NAMALWA (cell line): ENCODE results near the gene VAMP2.

ENCODE experiments used
- DNase-seq: peaks from one replicate; pipeline ENCODE4 v3.0.0-alpha.2; 2015; ENCODE audit warnings: low spot score

Gene VAMP2

DNA sequence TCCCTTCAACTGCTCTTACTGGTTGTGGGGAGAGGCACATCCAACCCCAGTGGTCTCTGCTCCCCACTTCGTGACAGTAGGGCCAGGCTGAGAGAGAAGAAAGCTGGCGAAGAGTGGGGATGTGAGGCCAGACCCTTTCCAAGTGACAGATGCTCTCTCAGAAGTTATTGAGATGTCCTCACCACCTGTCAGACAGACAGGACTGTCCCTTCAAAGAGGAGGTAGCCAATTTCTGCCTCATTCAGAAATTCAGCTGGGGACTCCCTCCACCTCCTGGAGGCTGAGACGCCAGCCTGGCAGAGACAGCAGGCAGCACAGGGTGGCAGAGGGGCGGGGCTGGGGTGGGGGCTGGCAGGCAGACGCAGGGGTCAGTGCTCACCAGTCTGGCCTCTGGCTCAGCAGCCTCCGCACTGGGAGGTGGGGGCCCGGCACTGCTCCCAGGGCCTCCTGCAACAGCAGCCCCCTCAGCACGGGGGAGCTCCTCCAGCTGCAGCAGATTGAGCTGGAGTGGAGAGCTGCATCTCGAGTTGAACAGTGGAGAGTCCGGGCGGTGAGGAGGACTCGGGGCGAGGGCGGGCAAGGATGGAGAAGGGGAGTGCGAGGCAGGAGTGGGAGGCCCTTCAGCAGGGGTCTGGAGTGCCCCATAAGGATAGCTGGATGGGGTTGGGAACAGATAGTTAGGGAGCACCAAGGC lies 19.7 kb downstream of the VAMP2 start:
- DNase-seq: no peak

DNA sequence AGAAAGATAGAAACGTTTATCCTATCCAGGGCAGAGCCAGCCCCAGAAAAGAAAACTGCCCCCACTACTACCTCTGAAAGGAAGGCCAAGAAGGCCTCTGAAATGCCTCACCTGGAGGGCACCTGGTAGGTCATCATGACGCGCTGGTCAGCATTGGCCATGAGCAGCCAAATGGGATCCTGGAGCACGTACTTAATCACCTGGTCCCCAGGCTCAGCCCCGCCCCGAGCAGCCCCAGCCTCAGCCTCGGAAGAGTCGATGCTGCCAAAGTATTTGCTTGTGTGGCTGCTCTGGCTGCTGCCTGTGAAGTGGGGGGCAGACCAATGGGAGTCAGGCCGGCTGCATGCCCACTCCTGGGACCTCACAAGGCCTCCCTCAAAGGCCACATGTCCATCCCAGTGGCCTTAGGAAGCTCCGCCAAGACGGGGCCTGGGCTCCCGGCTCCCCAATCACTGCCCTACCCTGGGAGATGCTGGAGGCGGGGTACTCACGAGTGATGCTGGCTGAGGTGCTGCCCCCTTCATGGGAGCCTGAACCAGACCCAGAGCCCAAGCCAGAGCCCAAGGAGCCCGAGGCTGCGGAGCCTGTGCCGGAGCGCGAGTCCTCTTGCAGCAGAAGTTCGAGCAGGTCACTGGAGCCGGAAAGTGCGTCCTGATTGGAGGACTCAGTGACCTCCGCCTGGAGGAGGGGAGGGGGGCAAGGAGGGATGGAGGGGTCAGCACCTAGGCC lies 20.4 kb downstream of the VAMP2 start:
- DNase-seq: no peak

DNA sequence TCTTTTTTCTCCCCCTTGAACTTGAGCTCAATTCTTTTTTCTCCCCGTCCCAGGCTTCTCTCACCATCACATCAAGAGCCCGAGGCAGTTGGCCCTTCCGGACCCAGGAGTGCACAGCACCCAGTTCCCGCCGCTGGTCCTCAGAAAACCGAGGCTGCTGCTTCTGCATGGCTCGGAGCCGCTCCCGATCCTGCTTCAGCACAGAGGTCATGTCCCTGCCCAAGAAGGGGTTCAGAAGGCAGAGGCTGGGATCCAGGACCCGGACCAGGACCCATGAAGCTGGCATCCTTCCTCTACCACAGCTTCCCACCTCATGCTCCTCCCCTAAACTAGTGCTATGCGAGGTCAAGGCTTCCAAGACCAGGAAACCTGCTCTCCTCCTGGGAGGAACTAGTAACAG lies 21.0 kb downstream of the VAMP2 start:
- DNase-seq: no peak

DNA sequence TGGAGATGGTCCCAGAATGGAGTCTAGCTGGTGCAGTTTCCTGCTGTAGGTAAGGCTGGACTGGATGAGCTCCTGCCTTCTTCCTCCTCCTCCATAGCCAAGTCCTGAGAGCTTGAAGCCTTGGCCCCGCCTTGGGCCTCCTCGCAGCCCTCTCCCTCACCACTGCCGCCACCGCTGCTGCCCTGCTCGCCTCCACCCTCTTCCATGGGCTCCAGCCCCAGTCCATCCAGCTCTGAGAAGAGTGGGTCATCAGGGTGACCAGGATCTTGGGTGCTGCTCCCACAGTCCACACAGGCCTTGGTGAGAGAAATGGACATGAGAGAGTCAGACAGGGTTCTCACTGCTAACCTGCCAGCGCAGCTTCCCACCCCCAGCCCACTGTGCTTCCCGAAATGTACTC lies 21.7 kb downstream of the VAMP2 start:
- DNase-seq: no peak

DNA sequence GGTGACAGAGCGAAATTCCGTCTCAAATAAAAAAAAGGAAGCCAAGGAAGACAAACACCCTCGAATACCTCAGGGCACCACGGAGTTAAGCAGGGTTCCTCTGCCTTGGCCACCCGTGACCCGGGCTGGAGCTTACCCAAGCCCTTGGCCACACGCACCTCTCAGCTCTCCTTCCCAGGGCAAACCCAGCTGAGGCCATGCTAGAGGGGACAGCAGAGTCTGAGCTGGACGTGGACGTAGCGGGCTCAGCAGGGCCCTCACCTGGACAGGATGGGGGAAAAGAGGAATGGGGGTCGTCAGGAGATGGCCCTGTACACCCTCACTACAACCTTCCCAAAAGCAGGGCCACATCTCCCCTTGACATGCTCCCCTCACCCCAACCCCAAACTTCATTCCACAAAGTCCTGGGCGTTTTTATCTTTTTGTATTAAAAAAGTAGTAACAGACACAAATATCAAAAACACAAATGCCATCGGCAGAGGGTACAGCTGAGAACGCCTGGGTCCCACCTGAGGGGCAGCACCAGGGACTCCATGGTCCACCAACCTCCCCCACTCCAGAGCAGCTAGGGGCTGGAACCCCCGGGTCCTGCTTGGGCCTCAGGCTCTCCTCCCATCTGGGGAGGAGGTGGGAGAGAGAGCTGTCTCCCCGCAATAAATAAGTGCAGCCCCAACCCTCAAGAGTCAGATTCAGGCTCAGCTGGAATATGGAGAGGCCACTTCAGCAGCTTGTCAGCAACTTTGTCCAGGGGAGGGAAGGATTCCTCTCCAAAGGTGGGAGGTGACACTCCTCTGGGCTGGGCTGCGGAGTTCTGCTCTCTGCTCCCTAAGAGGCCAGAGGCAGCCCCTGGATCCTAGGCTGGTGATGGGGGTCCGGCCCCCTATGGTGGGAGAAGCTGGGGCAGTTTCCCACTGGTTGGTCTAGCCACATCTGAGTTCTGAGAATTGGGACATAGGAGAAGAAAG lies 22.4 kb downstream of the VAMP2 start:
- no peak for DNase-seq

DNA sequence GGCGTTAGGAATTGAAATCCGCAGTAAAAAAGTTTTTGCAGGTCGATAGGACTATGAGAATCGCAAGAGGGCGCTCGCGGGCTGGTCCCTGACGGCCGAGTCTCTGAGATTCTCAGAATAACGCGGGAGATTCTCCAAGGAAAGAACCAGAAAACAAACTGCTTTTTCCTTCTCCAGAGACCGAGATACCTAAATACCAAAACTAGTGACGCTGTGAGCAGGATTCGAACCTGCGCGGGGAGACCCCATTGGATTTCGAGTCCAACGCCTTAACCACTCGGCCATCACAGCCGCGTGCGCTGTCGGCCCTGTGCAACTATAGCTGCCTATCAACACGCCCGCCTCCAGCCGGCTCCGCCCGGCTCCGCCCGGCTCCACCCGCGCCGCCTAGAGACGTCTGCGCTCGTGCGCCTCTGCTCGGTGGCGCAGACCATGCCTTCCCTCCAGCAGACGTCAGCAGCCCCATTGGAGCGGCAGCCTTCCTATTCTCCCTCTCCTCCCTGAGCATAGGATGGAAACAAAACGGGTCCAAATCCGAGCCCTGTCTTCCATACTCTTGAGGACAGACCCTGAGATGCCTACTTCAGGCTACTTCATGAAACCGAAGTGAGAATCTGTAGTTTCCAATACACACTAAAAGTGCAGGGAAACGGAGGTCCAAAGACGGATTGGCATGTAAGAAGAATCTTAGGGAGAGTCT lies 23.9 kb downstream of the VAMP2 start:
- DNase-seq: peak; percentile 94

DNA sequence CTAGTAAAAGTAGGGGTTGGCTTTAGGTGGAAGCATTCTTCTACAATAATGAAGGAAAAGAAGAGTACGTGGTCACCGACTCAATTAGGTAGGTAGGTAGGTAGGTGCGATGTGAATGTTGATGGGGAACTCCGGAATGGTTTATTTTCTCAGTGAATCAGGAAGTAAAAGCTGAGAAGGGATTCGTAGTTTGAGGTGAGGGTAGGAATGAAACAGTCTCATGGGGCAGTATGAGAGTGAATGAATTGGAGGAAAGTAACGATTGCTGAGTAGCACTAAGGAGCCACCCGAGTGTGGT lies 24.4 kb downstream of the VAMP2 start:
- DNase-seq: no peak

DNA sequence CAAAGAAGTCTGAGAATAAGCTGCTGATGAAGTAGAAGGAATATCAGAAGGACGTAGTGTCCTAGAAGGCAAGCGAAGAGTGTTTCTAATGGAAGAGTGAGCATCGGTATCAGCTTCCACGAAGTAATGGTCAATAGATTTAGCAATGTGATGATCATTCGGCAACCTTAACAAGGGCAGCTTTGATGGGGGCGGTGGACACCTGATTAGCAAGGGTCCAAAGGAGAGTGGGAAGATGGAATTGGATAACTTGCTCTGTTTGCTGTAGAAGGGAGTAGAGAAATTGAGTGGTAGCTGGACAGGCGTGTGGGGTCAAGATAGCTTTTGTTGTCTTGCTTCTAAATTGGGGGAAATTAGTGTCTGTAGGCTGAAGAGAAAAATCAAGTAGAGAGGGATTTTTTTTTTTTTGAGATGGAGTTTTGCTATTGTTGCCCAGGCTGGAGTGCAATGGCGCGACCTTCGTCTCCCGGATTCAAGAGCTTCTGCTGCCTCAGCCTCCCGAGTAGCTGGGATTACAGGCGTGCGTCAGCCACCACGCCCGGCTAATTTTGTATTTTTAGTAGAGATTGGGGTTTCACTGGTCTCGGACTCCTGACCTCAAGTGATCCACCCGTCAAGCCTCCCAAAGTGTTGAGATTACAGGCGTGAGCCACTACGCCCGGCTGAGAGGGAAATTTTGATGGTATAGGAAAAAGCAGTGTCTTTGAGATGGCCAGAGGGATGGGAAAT lies 24.9 kb downstream of the VAMP2 start:
- DNase-seq: no peak

DNA sequence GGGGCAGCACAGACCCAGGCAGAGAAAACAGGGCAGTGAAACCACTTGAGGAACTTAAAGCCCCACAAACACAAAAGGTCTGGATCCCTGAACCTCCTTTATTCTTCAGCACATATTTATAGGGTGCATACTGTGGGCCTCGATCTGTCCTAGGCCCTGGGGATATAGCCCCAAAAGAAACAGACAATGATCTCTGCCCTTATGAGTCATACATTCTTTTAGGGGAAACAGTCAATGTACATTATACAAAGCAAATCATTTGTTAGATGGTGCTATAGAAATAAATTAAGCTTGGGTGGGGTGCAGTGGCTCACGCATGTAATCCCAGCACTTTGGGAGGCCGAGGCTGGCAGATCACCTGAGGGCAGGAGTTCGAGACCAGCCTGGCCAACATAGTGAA lies 28.8 kb downstream of the VAMP2 start:
- DNase-seq: no peak

DNA sequence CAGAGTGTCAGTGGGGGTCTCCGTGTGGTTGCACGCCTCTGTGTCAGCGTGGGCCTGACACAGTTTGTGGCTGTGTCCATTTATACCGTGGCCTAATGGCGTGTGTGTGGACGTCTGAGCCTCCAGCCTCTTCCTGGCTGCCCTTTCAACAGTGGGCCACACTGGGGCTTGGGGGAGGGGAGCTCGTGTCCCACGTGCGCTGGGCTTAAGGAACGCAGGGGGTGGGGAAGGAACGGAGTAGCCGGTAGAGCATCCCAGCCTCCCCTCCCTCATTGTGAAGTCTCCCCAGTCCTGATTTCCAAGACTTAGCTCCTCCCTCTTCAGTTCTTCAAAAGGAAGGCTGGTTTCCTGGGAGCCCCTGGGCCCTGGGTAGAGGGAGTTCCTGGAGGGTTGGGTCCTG lies 29.3 kb downstream of the VAMP2 start:
- no peak for DNase-seq

DNA sequence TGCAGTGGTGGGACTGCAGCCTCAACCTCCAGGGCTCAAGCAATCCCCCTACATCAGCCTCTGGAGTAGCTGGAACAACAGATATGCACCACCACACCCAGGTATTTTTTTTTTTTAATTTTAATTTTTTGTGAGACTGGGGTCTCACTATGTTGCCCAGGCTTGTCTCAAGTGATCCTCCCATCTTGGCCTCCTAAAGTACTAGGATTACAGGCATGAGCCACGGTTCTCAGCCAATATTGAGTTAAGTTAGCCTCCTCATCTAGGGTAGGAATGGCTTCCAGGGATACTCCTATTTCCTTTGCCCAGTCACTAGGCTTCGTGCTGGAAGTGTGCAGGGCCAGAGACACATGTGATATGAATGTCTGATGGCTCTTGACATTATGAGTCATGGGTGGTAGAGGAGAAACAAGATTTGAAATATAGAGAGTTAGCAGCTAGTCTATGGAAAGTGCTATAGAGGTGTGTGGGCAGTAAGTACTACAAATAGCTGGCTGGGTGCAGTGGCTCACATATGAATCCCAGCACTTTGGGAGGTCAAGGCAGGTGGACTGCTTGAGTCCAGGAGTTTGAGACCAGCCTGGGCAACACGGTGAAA lies 30.8 kb downstream of the VAMP2 start:
- no peak for DNase-seq

DNA sequence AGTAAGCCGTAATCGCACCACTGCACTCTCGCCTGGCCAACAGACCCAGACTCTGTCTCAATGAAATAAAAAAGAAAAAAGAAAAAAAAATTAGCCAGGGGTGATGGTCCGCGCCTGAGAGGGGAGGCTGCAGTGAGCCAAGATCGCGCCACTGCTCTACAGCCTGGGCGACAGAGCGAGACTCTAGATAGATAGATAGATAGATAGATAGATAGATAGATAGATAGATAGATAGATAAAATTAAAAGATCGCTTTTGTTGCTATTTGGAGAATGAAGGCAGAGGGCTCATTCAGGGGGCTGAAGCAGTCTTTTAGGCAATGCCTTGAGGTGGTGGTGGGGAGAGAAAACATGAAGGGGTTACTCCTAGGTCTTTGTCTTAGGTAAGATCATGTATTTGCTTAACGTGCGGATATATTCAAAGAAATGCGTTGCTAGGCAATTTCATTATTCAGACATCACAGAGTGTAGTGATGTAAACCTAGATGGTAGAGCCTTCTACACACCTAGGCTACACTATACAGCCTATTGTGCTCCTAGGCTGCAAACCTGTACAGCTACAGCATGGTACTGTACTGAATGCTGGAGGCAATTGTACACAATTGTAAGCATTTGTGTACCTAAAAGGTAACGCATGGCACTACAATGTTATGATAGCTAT lies 34.5 kb downstream of the VAMP2 start:
- DNase-seq: no peak

DNA sequence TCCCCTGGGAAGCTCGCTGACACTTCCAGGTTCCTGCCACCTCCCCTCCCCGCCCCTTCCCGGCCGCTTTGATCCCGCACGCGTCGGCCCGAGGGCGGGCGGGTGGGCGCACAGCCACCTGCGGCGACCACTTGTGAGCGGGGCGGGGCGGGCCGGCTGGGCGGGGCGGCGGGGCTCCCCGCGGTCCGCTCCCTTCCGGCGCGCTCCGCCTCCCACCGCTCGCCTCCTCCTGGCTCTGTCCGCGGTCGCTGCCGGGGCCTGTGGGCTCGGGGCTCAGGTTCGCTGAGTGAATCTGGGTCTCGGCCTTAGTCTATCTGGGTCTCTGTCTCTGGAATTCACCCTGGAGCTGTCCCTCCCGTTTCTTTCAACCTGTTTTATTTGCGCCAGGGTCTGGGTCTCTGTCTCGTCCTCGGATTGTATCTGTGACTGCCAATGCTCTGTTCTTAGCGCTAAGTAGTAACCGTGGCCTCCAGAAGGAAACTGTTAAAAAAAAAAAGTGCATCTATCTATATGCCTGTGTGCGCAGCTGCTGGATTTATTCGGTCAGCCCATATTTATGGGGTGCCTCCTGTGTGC lies 36.2 kb downstream of the VAMP2 start:
- peak; percentile 63 for DNase-seq

DNA sequence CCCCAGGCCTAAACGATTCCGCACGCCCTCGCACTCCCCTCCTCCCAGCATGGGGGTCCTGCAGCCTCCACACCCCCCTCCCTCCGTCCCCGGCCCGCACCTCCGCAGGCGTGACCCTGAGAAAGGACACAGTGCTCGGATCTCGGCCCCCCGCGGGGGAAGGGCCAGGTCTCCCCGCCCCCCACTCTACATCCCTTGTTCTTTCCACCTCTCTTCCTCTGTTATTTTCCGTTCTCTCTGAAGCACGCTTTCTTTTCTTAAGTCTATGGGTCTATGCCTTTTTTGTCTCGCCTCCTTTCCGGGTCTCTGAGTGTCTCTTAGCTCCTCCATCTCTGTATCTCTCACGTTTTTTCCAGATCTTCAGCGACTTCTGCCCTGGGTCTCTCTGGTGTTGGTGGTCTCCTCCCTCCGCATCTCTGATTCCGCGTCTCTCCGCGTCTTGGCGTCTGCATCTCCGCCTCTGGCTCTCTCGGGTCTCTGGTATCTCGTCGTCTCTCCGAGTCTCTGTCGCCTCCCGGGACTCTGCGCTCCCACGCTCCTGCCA lies 36.7 kb downstream of the VAMP2 start:
- DNase-seq: peak; percentile 55

DNA sequence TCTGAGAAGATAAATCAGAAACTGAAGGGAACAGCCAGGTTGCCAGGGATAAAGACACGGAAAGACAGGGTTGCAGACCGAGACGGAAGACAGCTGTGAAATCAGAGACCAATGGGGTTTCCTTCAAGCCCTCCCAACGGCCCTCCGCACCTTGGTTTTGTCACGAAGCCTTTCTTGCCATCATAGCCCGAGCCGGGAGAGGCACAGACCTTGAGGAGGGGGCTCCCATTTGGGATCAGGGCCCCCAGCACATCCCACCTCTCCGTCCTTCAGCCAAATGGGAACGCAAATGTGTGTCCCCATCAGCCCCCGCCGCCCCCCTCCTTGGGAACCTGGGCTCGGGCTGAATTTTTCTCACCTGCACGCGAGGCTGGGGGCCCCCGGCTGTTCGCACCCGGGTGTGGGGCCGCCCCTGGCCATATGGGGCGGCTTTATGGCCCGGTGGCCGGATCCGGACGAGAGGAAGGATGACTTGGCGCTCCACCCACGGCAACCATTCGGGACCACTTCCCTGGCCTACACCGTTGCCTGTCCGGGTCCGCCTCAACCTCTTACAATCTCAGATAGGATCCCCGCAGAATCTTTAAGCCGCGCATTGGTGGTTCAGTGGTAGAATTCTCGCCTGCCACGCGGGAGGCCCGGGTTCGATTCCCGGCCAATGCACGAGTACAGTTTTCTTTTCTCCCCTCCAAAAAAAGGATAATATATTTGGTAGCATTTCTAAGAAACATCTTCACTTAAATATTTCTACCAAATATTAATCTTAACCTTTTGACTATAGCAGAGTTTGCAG lies 37.4 kb downstream of the VAMP2 start:
- DNase-seq: peak; percentile 80

DNA sequence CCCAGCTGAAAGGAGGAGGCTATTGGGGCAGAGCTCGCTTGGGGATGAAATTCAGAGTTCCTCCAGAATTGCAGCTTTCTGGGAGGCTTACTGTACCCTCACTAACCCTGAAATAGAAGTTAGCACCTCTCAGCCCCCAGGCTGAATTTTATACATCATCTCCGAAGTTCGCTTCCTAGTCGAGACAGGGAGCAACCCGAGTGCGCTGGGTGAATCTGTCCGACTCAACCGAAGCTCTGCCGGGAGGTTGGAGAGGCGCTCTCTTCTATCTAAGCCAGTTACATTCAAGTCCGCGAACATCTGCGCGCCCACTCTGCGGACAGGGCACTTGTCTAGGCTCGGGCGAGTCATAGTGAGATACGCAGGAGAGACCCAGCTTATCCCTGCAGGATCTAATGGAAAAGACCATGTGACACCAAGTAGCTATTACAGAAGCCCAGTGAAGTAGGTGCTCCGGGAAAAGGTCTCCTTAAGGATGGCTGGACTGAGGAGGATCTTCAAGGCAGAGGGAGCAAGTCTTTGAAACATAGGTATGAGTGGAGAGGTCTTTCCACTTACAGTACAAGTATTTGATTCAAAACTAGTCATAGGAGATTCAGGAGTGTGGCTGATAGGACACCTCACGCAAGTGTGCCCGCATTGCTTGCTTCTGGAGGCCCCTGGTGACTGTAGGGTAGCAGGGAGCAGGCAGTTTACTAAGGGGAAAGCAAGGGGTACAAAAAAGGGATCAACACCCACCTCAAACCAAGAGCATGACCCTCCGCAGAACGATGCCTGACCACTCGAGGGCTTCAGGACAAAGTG lies 38.2 kb downstream of the VAMP2 start:
- DNase-seq: peak; percentile 41

DNA sequence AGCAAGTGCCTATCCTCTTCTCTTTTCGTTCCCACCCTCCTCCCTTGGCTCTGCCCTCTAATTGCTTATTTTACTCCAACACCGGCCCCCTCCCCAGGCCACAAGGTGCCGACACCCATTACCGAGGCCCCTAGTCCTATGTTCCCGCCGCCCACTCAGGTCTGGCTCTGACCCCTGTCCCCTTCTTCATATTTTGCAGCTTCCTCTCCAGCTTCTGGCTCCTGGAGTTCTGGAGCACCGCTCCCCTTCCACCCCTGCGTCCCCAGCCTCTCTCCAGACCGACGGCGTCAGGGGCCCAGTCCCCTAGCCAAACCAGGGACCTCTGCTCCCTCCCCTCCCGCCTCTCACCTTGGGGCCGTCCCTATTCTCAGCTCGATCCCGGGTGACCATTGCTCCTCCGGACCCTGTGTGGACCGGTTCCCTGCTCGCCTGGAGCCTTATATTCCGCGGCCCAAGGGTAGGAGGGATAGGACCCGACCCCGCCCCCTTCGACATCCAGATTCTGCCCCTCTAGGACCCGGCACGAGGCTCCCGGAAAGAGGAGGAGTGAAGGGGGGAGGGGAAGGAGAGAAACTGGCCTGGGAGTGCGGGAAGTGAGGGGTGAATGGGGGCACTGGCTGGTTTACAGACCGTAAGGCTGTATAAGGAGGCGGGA lies 38.9 kb downstream of the VAMP2 start, which contains the start of gene HES7:
Gene HES7, minus strand, starts transcription at position 412 of the 655 bp plus-strand sequence. Its CDS starts 22 bp downstream, at position 390.
- DNase-seq: no peak
